CD4-positive, alpha-beta T cell (primary cell): ENCODE data around the gene SORT1. TPM values are rescaled to one million over a fixed set of nuclear protein-coding genes. Genes with fewer than 3 reads are reported as not detected.
A peak's percentile ranks its signal among the peaks of the same experiment; 100 is the strongest.

Experiments
- ATAC-seq: fragments of 200-7000 bp; cut with Tn5 transposase; one replicate; pipeline ENCODE4 v1.10.0; 2022; ENCODE audit warnings: mild to moderate bottlenecking; ENCODE audit not compliant: poor library complexity
- CTCF ChIA-PET: fragments of 350-600 bp; sonication (Branson Sonifier 250); formaldehyde crosslinking; loops from one replicate; lab custom pipeline; 2021; ENCODE audit warnings: antibody characterized with exemption, inconsistent platforms; lab: Charles Lee
- POLR2A ChIA-PET: fragments of 350-600 bp; sonication (Branson Sonifier 250); formaldehyde crosslinking; loops from one replicate; lab custom pipeline; 2021; ENCODE audit warnings: antibody characterized with exemption, inconsistent platforms; lab: Charles Lee
- DNase-seq, 14 experiments: peaks; one replicate each; pipeline ENCODE4 v3.0.0-alpha.2; 2013 to 2020; ENCODE audit warnings: mixed read lengths in 2 of 14
- H3K27ac ChIP-seq, 2 donors: one replicate each; pipeline versions ENCODE4 v1.5.1 to v1.7.0; 2013; ENCODE audit warnings: low read length in 2 of 2, low read depth in 1 of 2, mild to moderate bottlenecking in 1 of 2
- H3K27me3 ChIP-seq, 2 experiments: 1 replicate in 1 of 2; 2 replicates in 1 of 2; pipeline versions ENCODE4 v1.6.1 to v1.7.0; 2013; ENCODE audit warnings: low read length in 2 of 2, control low read depth in 1 of 2, mild to moderate bottlenecking in 1 of 2, moderate library complexity in 1 of 2; ENCODE audit not compliant: insufficient read depth in 2 of 2, control insufficient read depth in 1 of 2
- H3K36me3 ChIP-seq: one replicate; pipeline ENCODE4 v1.6.1; 2013; ENCODE audit warnings: low read length, control low read depth; ENCODE audit not compliant: insufficient read depth
- H3K4me1 ChIP-seq: one replicate; pipeline ENCODE4 v1.6.1; 2013; ENCODE audit warnings: low read length, control low read depth; ENCODE audit not compliant: insufficient read depth
- H3K4me3 ChIP-seq: one replicate; pipeline ENCODE4 v1.5.1; 2013; ENCODE audit warnings: mild to moderate bottlenecking, low read length, moderate library complexity
- H3K9me3 ChIP-seq, 2 experiments: 1 replicate in 1 of 2; 2 replicates in 1 of 2; pipeline versions ENCODE4 v1.6.1 to v1.7.0; 2013; ENCODE audit warnings: low read length in 2 of 2, mild to moderate bottlenecking in 2 of 2, control low read depth in 1 of 2, moderate library complexity in 1 of 2; ENCODE audit not compliant: control insufficient read depth in 1 of 2, insufficient read depth in 1 of 2
- H3K27ac Mint-ChIP-seq: one replicate; pipeline ENCODE4 v1.8.0; 2020; ENCODE audit warnings: mixed read lengths
- H3K27me3 Mint-ChIP-seq: one replicate; pipeline ENCODE4 v1.8.0; 2021; ENCODE audit warnings: mixed read lengths
- H3K36me3 Mint-ChIP-seq: one replicate; pipeline ENCODE4 v1.8.0; 2021; ENCODE audit warnings: low read depth, mixed read lengths
- H3K4me1 Mint-ChIP-seq: one replicate; pipeline ENCODE4 v1.8.0; 2021; ENCODE audit warnings: low read depth, mixed read lengths
- H3K4me3 Mint-ChIP-seq: one replicate; pipeline ENCODE4 v1.8.0; 2020; ENCODE audit warnings: mild to moderate bottlenecking, mixed read lengths
- H3K9me3 Mint-ChIP-seq: one replicate; pipeline ENCODE4 v1.8.0; 2020; ENCODE audit warnings: mixed read lengths
- CTCF ChIP-seq: fragments of 200-600 bp; IDR thresholded peaks from one replicate; pipeline ENCODE4 v1.8.0; 2022; ENCODE audit warnings: antibody characterized with exemption, mild to moderate bottlenecking
- intact Hi-C, 2 experiments: fragments of 100-400 bp; cut with DNase I in 1 of 2; cut with micrococcal nuclease in 1 of 2; formaldehyde crosslinking; loops; one replicate each; pipeline versions ENCODE4 v1.15.1 to v1.9.0; 2023 to 2025; cut with DNase I, micrococcal nuclease
- total RNA-seq, 174 experiments: library from RNA in 2 of 174; stranded (reverse) in 2 of 174; gene quantifications; one replicate each; pipeline ENCODE4 v1.2.3 and lab custom pipeline; 2021 to 2026

Gene SORT1
- total RNA-seq, 2 experiments from 2014 or later: 0.22 to 0.73 TPM

- no peaks in the 10 kb centered on the region for H3K27me3 Mint-ChIP-seq
These were observed 29.4 kb upstream of the SORT1 start for GRCh38 chr1:109427171-109427467.

DNA sequence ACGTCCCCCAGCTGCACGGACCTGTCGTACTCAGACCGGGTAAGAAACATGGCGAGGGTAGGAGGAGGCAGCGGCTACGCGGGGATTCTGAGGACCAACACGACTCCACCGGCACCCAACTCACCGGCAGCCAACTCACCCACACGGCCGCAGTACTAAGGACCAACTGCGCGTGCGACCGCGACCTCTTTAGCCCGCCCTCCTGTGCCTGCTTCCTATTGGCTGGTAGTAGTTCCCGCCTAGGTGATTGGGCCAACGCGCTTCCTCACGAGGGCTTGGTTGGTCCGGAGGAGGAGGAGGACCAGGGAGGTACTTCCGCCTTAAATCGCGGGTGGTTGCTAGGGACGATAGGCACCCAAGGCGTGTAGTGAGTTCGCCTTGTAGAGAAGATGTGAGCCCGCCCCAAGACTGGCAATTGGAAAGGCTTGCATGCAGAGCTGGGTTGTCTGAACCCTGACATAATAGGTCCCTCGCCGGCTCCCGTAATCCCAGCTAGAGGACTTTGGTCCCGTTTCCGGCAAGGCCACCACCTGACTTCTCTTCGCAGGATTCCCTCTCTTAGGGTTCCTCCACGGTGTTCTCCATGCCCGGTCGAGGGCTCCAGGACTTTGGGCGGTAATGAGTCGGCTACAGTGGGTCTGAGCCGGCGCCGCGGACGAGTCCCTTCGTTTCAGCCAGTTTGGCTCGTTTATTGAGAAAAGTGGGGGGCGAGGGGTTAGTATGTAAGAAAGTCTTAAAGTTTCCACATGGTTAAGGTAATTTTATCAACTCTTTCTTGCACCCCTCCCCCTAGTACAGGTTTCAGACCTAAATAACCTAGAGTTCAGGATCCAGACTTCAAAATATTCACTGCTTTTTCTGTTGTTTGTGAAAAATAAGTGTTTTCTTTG lies 28.8 kb upstream of the SORT1 start, which contains the start of gene PSMA5:
TSS of gene PSMA5 (minus strand) at position 168 of the 890 bp plus-strand sequence. CDS start at position 50, 118 bp downstream.
- no peaks in the 10 kb centered on the region for H3K9me3 ChIP-seq
- POLR2A ChIA-PET: interaction anchor here (0.7 to 6.5 kb wide), 23 partner anchors 14 to 913 kb away, joined by 3 to 76 read pairs (median 5); partner anchors contain the start of genes AHCYL1, AMIGO1, ATXN7L2 and CLCC1
- Mint-ChIP-seq H3K4me1 (peaks cover 52% of the 10 kb centered on the region), H3K27me3 (no peaks in the 10 kb centered on the region), H3K9me3 (no peaks in the 10 kb centered on the region), H3K27ac (peak within 1 kb of the TSS; percentile 98), H3K4me3 (peak within 1 kb of the TSS; percentile 98), H3K36me3 (peaks cover 37% of the 10 kb centered on the region)
- ATAC-seq (peak; percentile 91), DNase-seq (peak; percentile 87 to 99 (median 92))
- H3K27me3 ChIP-seq: no peaks in the 10 kb centered on the region
- peak within 1 kb of the TSS; percentile 91 to 95 for H3K27ac ChIP-seq
- H3K36me3 ChIP-seq: peaks cover 17% of the 10 kb centered on the region
- TF ChIP-seq CTCF: no peak
- CTCF ChIA-PET: interaction anchor here (1.3 to 3.0 kb wide), 5 partner anchors 28 to 327 kb away, joined by 4 to 18 read pairs (median 7); partner anchors contain the start of gene CYB561D1
- intact Hi-C loops: loop anchor here (1.0 to 5.0 kb wide), 10 partner anchors 56 to 561 kb away; partner anchors contain the start of genes ATXN7L2 (in 1 of the 2), ELAPOR1 (in 1 of the 2), GNAI3 (in 1 of the 2) and TMEM167B (in 1 of the 2)
- H3K4me3 ChIP-seq: peak within 1 kb of the TSS; percentile 98
- H3K4me1 ChIP-seq: peaks cover 33% of the 10 kb centered on the region

More at GRCh38 chr1:109427171-109427467, 29.4 kb upstream of the SORT1 start:
- Histone ChIP-seq H3K4me1 (peaks cover 33% of the 10 kb centered on the region), H3K36me3 (peaks cover 14% of the 10 kb centered on the region), H3K9me3 (no peaks in the 10 kb centered on the region), H3K27me3 (no peaks in the 10 kb centered on the region), H3K27ac (peak overlapping the region; percentile 91 to 95), H3K4me3 (peak overlapping the region; percentile 98)
- no peak for TF ChIP-seq CTCF
- ATAC-seq (no peak), DNase-seq (peak in 1 of 14 experiments; percentile 42)
- H3K4me1 Mint-ChIP-seq: peaks cover 46% of the 10 kb centered on the region
- ChIA-PET CTCF (interaction anchor here (1.3 to 2.6 kb wide), 2 partner anchors 64 to 327 kb away, joined by 4 to 7 read pairs; no protein-coding TSS in a partner anchor), POLR2A (interaction anchor here (1.2 to 6.5 kb wide), 10 partner anchors 38 to 607 kb away, joined by 3 to 76 read pairs (median 12); partner anchors contain the start of genes AHCYL1, ATXN7L2, GNAI3 and STRIP1)
- H3K36me3 Mint-ChIP-seq: peaks cover 33% of the 10 kb centered on the region
- no peaks in the 10 kb centered on the region for H3K9me3 Mint-ChIP-seq
- peak overlapping the region; percentile 98 for H3K27ac Mint-ChIP-seq
- peak overlapping the region; percentile 98 for H3K4me3 Mint-ChIP-seq
- intact Hi-C loops: loop anchor here (2.0 to 5.0 kb wide), 9 partner anchors 56 to 560 kb away; partner anchors contain the start of genes ATXN7L2 (in 1 of the 2), ELAPOR1 (in 1 of the 2), GNAI3 (in 1 of the 2) and TMEM167B (in 1 of the 2)
